GM23248 (cell line): ENCODE measurements around the gene KLF2. TPM values are rescaled to one million over a fixed set of nuclear protein-coding genes. Genes with fewer than 3 reads are reported as not detected.

Experiments used
- DNase-seq: peaks from one replicate; pipeline ENCODE4 v3.0.0-alpha.2; 2015
- H2AFZ ChIP-seq: fragments of 200-600 bp; sonication (generic); 2 replicates; pipeline ENCODE4 v1.6.1; 2016; ENCODE audit warnings: antibody characterized with exemption
- H3F3A ChIP-seq: fragments of 200-600 bp; sonication (generic); 2 replicates; pipeline ENCODE4 v1.6.1; 2016; ENCODE audit warnings: mild to moderate bottlenecking, antibody characterized with exemption, mixed run types; ENCODE audit not compliant: insufficient read depth
- H3K27ac ChIP-seq: fragments of 200-600 bp; sonication (generic); 2 replicates; pipeline ENCODE4 v1.5.1; 2016; ENCODE audit warnings: mild to moderate bottlenecking
- H3K27me3 ChIP-seq: fragments of 200-600 bp; sonication (generic); replicated peaks from 2 replicates; pipeline ENCODE4 v1.6.1; 2016; ENCODE audit warnings: mild to moderate bottlenecking; ENCODE audit not compliant: insufficient read depth
- H3K36me3 ChIP-seq: fragments of 200-600 bp; sonication (generic); 2 replicates; pipeline ENCODE4 v1.6.1; 2016; ENCODE audit warnings: low read depth, mild to moderate bottlenecking
- H3K4me1 ChIP-seq: fragments of 200-600 bp; sonication (generic); 2 replicates; pipeline ENCODE4 v1.6.1; 2016; ENCODE audit warnings: mild to moderate bottlenecking; ENCODE audit not compliant: insufficient read depth
- H3K4me2 ChIP-seq: fragments of 200-600 bp; sonication (generic); one replicate; pipeline ENCODE4 v1.6.1; 2016; ENCODE audit warnings: mild to moderate bottlenecking; ENCODE audit not compliant: unreplicated experiment
- H3K4me3 ChIP-seq: fragments of 200-600 bp; sonication (generic); 2 replicates; pipeline ENCODE4 v1.5.1; 2016; ENCODE audit warnings: mild to moderate bottlenecking
- H3K79me2 ChIP-seq: fragments of 200-600 bp; sonication (generic); 2 replicates; pipeline ENCODE4 v1.6.1; 2016; ENCODE audit warnings: mild to moderate bottlenecking; ENCODE audit not compliant: insufficient read depth
- H3K9ac ChIP-seq: fragments of 200-600 bp; sonication (generic); 2 replicates; pipeline ENCODE4 v1.6.1; 2016; ENCODE audit warnings: mild to moderate bottlenecking
- H3K9me2 ChIP-seq: fragments of 200-600 bp; sonication (generic); 2 replicates; pipeline ENCODE4 v1.6.1; 2016; ENCODE audit warnings: mixed run types, mild to moderate bottlenecking, moderate library complexity; ENCODE audit not compliant: insufficient read depth
- H3K9me3 ChIP-seq: fragments of 200-600 bp; sonication (generic); one replicate; pipeline ENCODE4 v1.6.1; 2017; ENCODE audit warnings: low read depth
- H4K20me1 ChIP-seq: fragments of 200-600 bp; sonication (generic); 2 replicates; pipeline ENCODE4 v1.6.0; 2016; ENCODE audit not compliant: insufficient read depth
- EZH2 ChIP-seq: fragments of 200-600 bp; sonication (generic); IDR thresholded peaks from 2 replicates; pipeline ENCODE4 v1.6.1; 2018; ENCODE audit warnings: antibody characterized with exemption, mild to moderate bottlenecking; ENCODE audit not compliant: insufficient read depth, poor library complexity, severe bottlenecking
- EZH2phosphoT487 ChIP-seq: fragments of 200-600 bp; sonication (generic); IDR thresholded peaks from 2 replicates; pipeline ENCODE4 v1.6.1; 2018; ENCODE audit warnings: antibody characterized with exemption, moderate library complexity, mild to moderate bottlenecking, low read depth; ENCODE audit not compliant: insufficient read depth
- WGBS, 2 experiments: methylation state at CpG; one replicate each; pipeline ENCODE4 v1.1.6; 2015 to 2017; ENCODE audit warnings: low lambda C conversion rate in 2 of 2, low coverage in 1 of 2; ENCODE audit errors: missing lambda C conversion rate in 2 of 2; 5-methylcytosine and 5-hydroxymethylcytosine counted together
- in situ Hi-C: fragments of 300-500 bp; cut with MboI; formaldehyde crosslinking; loops from 2 replicates; pipeline ENCODE4 v1.15.0; 2020
- polyA plus RNA-seq: library from polyadenylated mRNA; unstranded; fragments of >200 nt; fragmentation: Nextera tagmentation; extraction: Ambion mirVana; gene quantifications from 2 replicates; pipeline ENCODE4 v1.2.1, GENCODE V29; 2016
- total RNA-seq: library from RNA; depleted of rRNA; stranded (reverse); fragments of >200 nt; shearing (Covaris generic); gene quantifications from 2 replicates; pipeline ENCODE4 v1.2.3, GENCODE V29; 2014; rRNA removed

KLF2 gene
- 3.3 and 11.3 TPM in 2 replicates for total RNA-seq
- polyA plus RNA-seq: 7.8 and 10.8 TPM in 2 replicates

DNA sequence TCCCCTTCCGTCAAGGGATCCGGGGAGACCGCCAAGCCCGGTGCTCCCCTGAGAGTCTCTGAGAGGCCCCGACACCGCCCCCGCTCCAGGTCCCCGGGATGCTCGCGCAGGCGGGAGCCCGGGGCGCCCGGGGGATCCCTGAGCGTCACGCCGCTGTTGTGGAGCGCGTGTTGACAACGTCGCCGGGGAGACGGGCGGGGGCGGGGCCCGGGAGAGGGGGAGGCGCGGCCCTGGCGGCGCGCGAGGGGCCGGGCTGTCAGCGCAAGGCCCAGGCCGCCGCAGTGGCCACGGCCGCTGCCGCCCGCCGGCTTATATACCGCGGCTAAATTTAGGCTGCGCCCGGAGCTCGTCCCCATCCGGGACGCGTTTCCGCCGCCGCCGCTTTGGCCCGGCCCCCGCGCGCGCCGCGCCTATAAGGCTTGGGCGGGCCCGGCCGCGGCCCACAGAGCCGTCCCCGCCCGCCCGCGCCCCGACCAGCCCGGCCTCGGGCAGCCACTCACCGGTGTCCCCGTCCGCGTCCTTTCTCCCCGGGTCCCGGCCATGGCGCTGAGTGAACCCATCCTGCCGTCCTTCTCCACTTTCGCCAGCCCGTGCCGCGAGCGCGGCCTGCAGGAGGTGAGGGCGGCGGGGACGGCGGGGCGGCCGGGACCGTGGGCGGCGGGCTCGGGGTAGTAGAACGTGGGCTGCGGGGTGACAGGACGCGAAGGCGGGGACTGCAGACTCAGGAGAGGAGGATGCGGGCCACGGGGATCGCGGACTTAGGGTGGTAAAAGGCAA is at the start of gene KLF2:
Gene KLF2, plus strand, starts transcription at position 443 of the 777 bp plus-strand sequence. Its CDS starts 98 bp downstream, at position 541.
- Histone ChIP-seq H3K4me1 (peaks cover 23% of the 10 kb centered on the region), H3K27ac (peak within 1 kb of the TSS; percentile 81), H3F3A (peaks cover 29% of the 10 kb centered on the region), H3K9me2 (no peaks in the 10 kb centered on the region), H3K4me3 (peak within 1 kb of the TSS; percentile 94), H4K20me1 (no peaks in the 10 kb centered on the region), H3K36me3 (peaks cover 23% of the 10 kb centered on the region), H3K79me2 (peaks cover 29% of the 10 kb centered on the region), H3K9ac (peak within 1 kb of the TSS; percentile 91), H3K9me3 (no peaks in the 10 kb centered on the region), H3K4me2 (peak within 1 kb of the TSS; percentile 89), H2AFZ (no peak within 1 kb of the TSS), H3K27me3 (no peaks in the 10 kb centered on the region)
- in situ Hi-C loops: no loop called here
- 1 to 2% methylated on average over 43 to 79 of the region's 105 CpGs for WGBS, 2 experiments
- TF ChIP-seq EZH2phosphoT487 (no peak), EZH2 (no peak)
- peak; percentile 96 for DNase-seq

GRCh38 chr19:16280306-16280705 is 44.3 kb upstream of the KLF2 start:
- H3K36me3 ChIP-seq: no peaks in the 10 kb centered on the region
- 97% methylated on average over 4 of the region's 4 CpGs for WGBS, 2 experiments
- H3K79me2 ChIP-seq: no peaks in the 10 kb centered on the region
- no peak for DNase-seq
- no peaks in the 10 kb centered on the region for H4K20me1 ChIP-seq
- H3K27me3 ChIP-seq: no peaks in the 10 kb centered on the region
- peaks cover 16% of the 10 kb centered on the region; the same call in 1 of the 2 replicates for H3F3A ChIP-seq
- H3K9ac ChIP-seq: no peak overlapping the region
- H3K27ac ChIP-seq: no peak overlapping the region
- H3K4me2 ChIP-seq: no peak overlapping the region
- no peaks in the 10 kb centered on the region for H3K9me2 ChIP-seq
- no peak overlapping the region for H3K4me3 ChIP-seq
- H3K9me3 ChIP-seq: no peaks in the 10 kb centered on the region
- in situ Hi-C loops: no loop called here
- TF ChIP-seq EZH2phosphoT487 (no peak), EZH2 (no peak)
- H2AFZ ChIP-seq: no peak overlapping the region
- peaks cover 12% of the 10 kb centered on the region for H3K4me1 ChIP-seq

DNA sequence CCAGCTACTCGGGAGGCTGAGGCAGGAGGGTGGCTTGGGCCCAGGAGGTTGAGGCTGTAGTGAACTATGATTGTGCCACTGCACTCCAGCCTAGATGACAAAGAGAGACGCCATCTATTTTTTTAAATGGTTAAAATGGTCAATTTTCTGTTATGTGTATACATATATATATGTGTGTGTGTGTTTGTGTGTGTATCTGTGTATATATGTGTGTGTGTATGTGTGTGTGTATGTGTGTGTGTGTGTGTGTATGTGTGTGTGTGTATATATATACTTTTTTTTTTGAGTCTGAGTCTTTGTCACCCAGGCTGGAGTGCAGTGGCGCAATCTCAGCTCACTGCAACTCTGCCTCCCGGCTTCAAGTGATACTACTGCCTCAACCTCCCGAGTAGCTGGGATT is 42.9 kb upstream of the KLF2 start:
- no peaks in the 10 kb centered on the region for H3K79me2 ChIP-seq
- no peaks in the 10 kb centered on the region for H3K9me3 ChIP-seq
- H3K9me2 ChIP-seq: no peaks in the 10 kb centered on the region
- no peaks in the 10 kb centered on the region for H3K36me3 ChIP-seq
- DNase-seq: no peak
- no peak overlapping the region for H2AFZ ChIP-seq
- peaks cover 16% of the 10 kb centered on the region; the same call in 1 of the 2 replicates for H3F3A ChIP-seq
- no peak overlapping the region for H3K9ac ChIP-seq
- no peak overlapping the region for H3K4me3 ChIP-seq
- H4K20me1 ChIP-seq: no peaks in the 10 kb centered on the region
- peaks cover 12% of the 10 kb centered on the region for H3K4me1 ChIP-seq
- in situ Hi-C loops: no loop called here
- 97 to 98% methylated on average over 3 to 5 of the region's 5 CpGs for WGBS, 2 experiments
- no peak overlapping the region for H3K27ac ChIP-seq
- H3K27me3 ChIP-seq: peaks cover 10% of the 10 kb centered on the region; the same call in 1 of the 2 replicates
- H3K4me2 ChIP-seq: no peak overlapping the region
- TF ChIP-seq EZH2phosphoT487 (no peak), EZH2 (no peak)

DNA sequence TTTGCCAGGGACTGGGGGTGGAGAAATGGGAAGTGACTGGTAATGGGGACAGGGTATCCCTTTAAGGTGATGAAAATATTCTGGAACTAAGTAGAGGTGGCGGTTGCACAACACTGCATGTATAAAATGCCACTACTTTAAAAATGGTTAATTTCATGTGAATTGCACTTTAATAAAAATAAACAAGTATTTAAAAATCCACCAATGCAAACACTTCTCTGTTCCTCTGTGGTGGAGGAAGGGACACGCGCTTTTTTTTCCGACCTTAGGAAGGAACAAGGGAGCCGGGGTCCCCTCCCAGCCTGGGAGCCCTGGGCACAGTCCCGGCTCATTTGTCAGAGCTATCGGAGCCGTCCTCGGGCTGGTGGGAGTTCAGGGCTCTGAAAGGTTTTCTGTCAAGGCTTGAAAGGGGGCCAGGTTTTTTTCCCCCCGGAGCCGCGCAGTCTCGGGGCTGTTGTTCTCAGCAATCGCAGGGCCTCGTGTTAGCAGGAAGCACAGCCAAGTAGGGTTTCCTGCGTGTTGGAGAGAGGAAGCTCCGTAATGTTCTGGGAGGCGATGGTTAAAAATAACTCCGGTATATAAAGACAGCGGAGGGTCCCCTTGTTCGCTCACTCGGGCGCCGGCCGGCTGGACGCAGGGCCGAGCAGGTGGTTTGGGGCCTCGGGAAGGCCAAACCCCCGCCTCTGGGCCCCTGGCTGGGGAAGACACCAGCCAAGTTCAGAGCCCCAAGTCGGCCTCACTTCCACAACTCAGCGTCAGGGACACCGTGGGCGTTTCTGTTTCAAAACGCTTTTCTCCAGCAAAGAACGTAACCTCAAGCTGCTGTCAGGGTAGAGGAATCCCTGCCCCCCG is 41.2 kb upstream of the KLF2 start:
- 6% methylated on average over 36 of the region's 36 CpGs for WGBS, 2 experiments
- H3K27me3 ChIP-seq: peaks cover 16% of the 10 kb centered on the region; the same call in 1 of the 2 replicates
- peak overlapping the region; percentile 64 for H3K27ac ChIP-seq
- H3K9me3 ChIP-seq: no peaks in the 10 kb centered on the region
- peak overlapping the region; percentile 49 for H3K4me3 ChIP-seq
- H2AFZ ChIP-seq: peak overlapping the region; percentile 66
- H3F3A ChIP-seq: peaks cover 16% of the 10 kb centered on the region; the same call in 1 of the 2 replicates
- DNase-seq: peak; percentile 87
- H4K20me1 ChIP-seq: no peaks in the 10 kb centered on the region
- no peaks in the 10 kb centered on the region for H3K36me3 ChIP-seq
- H3K4me2 ChIP-seq: peak overlapping the region; percentile 76
- TF ChIP-seq EZH2 (no peak), EZH2phosphoT487 (no peak)
- in situ Hi-C loops: no loop called here
- H3K9ac ChIP-seq: peak overlapping the region; percentile 71
- no peaks in the 10 kb centered on the region for H3K79me2 ChIP-seq
- no peaks in the 10 kb centered on the region for H3K9me2 ChIP-seq
- peaks cover 12% of the 10 kb centered on the region for H3K4me1 ChIP-seq
